GM19025 (cell line): Measurements from ENCODE around the gene SLFN14.
"Not testable (repeated sequence)": the region's sequence is repeated elsewhere in the genome, so short reads cannot be mapped to it uniquely, and the experiment has no call there.

Experiments used
- ATAC-seq: cut with Tn5 transposase; IDR thresholded peaks from one replicate; pipeline ENCODE4 v1.9.1; 2021; ENCODE audit warnings: mild to moderate bottlenecking, low read depth, moderate library complexity; ENCODE audit not compliant: unreplicated experiment

Gene SLFN14

GRCh38 chr17:35563181-35563580 is 2.6 kb upstream of the SLFN14 start:
- not testable (repeated sequence) for ATAC-seq

GRCh38 chr17:35559495-35560210 is 966 bp downstream of the SLFN14 start:
- ATAC-seq = no peak

DNA sequence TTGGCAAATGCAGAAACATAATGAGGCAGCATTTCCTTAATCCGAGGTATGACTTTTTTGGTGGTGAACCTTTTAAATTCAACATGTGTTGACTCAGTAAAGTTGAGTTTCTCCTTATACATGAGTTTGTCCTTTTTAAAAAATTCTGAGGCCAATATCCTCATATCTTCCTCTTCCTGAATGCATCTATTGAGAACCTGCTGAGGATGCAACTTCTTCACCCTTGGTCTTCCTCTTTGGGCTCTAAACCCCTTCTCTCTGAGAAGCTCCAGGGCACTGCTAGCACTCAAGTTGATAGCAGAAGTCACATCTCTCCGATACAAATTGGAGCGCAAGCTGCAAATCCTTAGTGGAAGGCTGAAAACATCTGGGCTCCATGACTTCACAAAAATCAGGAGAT is 3.3 kb downstream of the SLFN14 start:
- ATAC-seq = no peak

- ATAC-seq = no peak
Observed at GRCh38 chr17:35555691-35556090, 4.9 kb downstream of the SLFN14 start.

DNA sequence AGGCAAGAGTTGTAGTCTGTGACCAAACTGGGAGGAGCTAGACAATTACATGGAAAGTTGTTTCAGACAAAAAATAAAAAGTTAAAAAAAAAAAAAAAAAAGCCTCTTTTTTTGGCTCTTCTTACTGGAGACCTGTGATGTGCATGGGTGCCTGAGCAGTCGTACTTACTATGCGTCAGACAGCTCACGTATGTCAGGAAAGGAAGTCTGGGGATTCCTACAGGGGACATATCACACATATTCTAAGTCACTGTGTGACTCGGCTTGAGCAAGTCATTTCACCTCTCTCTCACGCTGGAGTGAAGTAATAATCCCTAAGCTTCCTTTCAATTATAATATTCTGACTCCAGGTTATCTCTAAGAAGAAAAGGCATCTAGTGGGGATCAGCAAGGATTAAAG is 6.0 kb downstream of the SLFN14 start:
- ATAC-seq = no peak

DNA sequence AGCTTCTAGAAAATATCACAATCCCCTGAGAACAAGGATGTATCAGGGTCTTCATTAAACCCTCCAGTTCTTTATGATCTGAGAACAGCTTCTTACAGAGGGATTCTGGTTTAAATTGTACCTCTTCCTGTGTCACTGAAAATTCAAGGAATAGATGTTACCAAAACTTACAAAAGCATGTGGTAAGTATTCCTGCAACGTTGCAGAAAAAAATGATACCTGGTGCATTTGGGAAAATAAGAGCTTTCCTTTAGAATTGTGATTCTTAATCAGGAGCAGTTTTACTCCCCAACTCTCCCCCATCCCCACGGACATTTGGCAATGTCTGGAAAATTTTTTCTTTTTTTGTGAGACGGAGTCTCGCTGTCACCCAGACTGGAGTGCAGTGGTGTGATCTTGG is 7.3 kb downstream of the SLFN14 start:
- no peak for ATAC-seq

GRCh38 chr17:35548978-35549377 is 11.6 kb downstream of the SLFN14 start:
- ATAC-seq = no peak

GRCh38 chr17:35548208-35548810 is 12.3 kb downstream of the SLFN14 start:
- no peak for ATAC-seq

DNA sequence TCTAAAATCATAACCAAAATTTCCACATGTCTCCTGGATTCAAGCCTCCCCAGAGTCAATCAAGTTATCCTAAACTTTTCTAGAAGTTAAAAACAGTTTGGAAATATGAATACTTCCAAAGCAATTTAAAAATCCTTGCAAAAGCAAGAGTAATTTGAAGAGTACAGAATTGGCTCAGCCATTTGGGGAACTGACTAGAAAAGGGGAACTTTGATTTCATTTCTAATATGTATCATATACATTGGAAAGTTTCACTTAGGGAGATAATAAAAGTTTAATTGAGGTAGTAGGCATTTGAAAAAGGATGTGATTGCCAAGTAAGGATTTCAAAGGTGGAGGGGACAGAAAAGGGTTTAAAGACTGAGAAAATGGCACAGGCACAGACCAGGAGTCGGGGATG is 14.1 kb downstream of the SLFN14 start:
- ATAC-seq = no peak

- ATAC-seq = no peak
Observed at GRCh38 chr17:35545150-35545549, 15.5 kb downstream of the SLFN14 start.

- no peak for ATAC-seq
Observed at GRCh38 chr17:35543856-35544255, 16.8 kb downstream of the SLFN14 start.

DNA sequence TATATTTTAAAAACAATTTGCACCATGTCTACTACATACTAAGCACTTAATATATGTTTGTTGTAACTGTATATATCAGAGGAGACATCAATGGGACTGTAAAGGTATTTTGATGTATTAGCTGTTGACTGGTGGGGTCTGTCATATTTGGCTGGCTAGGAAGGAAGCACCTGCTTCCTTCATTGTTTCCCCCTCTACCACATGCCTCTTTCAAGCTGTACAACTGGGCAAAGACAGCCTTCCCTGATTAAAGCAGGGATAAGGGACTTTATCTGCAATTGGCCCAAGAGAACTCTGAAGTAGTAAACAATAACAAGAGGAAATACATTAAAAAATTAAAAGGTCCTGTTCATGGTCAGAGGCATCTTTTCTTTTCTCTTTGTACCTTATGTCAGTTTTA is 17.6 kb downstream of the SLFN14 start:
- no peak for ATAC-seq

DNA sequence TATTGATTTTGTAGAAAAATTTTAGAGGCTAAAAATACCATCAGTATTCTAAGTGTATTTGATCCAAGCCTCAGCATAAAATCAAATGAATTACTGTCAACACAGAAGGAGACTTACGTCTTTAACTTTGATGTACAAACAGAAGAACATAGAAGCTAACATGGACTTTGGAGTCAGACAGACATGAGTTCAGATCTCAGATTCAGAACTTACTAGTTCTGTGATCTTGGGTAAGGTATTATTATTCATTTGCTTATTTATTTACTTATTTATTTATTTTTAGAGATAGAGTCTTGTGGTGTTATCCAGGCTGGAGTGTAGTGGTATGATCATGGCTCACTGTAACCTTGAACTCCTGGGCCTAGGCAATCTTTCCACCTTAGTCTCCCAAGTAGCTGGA is 19.2 kb downstream of the SLFN14 start:
- ATAC-seq = no peak

DNA sequence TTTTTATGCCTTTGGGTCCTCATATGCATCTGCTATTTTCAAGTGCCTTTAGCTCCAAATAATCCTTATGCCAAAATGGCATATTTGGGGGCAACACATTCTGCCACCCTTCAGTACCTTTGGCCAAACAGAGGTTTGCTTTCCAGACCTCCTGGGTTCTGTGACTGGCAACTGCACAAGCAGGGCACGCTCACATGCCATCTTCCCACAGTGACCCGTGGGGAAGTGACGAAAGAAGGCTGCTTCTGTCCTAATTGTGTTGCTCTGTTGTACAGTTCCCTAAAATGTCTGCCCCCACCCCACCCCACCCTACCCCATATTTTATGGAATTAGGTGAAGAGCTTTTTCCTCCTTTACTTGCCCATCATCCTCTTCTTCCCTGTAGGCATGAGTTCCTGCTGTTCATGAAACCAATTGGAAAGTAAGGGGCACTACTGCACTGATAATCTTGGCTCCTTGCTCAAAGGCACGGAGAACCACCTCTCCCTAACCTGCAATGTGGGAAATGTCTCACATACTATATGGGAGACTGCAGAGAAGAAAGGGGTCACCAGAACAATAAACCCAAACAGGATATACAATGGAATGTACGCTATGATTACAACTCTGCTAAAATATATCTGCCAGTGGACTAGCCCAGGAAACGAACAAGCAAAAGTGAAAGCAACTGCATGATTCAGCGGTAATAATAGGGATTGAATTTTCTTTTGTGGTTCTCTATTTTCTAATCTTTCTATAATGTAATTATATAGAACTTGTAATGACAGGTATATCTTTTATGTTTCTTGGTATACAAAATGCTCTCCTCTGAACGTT is 19.8 kb downstream of the SLFN14 start:
- ATAC-seq = no peak

DNA sequence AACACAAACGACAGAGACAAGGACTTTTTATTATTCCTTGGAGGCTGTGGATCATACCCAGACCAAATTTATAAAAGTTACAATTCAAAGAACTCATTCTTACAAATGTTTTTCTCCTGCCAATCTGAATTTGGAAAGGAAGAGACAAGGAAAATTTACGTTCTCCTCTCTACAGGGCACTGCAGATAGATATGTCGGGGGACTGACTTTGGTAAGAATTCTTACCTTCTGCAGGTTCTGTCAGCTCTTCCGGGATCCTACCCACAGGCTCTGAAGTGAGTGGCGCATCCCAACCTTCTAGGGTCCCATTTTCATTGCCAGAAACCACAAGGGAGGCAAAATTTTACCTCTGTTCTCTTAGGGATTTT is 21.0 kb downstream of the SLFN14 start:
- no peak for ATAC-seq

GRCh38 chr17:35537601-35538141 is 22.9 kb downstream of the SLFN14 start, which contains the start of gene SLFN12L:
SLFN12L (minus strand) TSS chr17:35537678; CDS start chr17:35522364, 15,314 bp downstream.
- no peak for ATAC-seq

GRCh38 chr17:35536664-35537171 is 23.9 kb downstream of the SLFN14 start:
- no peak for ATAC-seq

DNA sequence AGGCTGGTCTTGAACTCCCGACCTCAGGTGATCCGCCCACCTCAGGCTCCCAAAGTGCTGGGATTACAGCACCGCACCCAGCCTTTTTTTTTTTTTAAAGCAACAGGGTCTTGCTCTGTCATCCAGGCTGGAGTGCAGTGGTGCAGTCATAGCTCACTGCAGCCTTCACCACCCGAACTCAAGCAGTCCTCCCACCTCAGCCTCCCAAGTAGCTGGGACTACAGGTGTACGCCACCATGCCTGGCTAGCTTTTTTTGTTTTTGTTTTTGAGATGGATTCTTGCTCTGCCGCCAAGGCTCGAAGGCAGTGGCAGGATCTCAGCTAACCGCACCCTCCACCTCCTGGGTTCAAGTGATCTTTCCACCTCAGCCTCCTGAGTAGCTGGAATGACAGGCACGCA is 25.2 kb downstream of the SLFN14 start:
- not testable (repeated sequence) for ATAC-seq

- ATAC-seq = no peak
Observed at GRCh38 chr17:35534576-35535093, 26.0 kb downstream of the SLFN14 start.

- no peak for ATAC-seq
Observed at GRCh38 chr17:35531160-35531559, 29.5 kb downstream of the SLFN14 start.

DNA sequence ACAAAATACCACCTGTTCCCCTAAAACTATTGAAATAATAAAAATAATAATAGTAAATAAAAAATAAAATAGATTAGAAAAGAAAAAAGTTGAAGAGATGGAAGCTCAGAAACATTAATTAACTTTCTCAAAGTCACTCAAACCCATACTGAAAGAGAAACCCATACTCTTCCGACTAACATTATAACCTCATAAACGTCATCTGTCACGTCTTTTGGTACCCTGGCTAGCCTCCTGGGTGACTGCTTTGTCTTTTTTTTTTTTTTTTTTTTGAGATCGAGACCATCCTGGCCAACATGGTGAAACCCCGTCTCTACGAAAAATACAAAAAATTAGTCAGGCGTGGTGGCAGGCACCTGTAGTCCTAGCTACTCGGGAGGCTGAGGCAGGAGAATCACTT is 30.8 kb downstream of the SLFN14 start:
- ATAC-seq = no peak
